Breast epithelium (tissue), 3 donors: Measurements from ENCODE around the gene ATG7.

Experiments
- CTCF ChIP-seq, 3 donors: fragments of 450-650 bp; IDR thresholded peaks; one replicate each; pipeline ENCODE4 v1.5.1; 2016 to 2017; ENCODE audit warnings: antibody characterized with exemption in 3 of 3, mild to moderate bottlenecking in 3 of 3, moderate library complexity in 3 of 3
- POLR2A ChIP-seq: fragments of 450-650 bp; IDR thresholded peaks from one replicate; pipeline ENCODE4 v1.6.1; 2016; ENCODE audit warnings: antibody characterized with exemption, mild to moderate bottlenecking, moderate library complexity

DNA sequence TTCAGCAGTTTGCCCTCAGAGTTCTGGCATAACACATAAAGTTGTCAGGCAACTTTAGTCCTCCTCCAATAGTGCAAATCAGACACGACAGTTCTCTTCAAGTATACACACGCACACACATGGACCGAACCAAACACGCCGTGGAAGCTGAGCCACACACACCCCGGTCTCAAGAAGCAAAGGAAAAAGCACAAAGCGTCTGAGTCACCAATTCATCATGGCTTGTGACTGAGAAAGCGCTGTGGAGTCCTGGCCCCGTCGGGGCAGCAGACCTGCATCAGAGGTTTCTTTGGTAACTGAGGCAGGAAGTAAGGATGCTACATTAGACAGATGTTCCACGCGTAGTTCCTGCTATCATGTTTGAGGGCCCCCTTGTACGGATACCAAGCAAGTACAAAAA lies 285.8 kb downstream of the ATG7 start:
- TF ChIP-seq POLR2A (no peak), CTCF (IDR thresholded peaks at IDR 0.05) (no peak)
